ENCODE results near the gene EEPD1. TPM values are rescaled to one million over a fixed set of nuclear protein-coding genes. Genes with fewer than 3 reads are reported as not detected.

The EEPD1 gene
- total and polyA plus RNA-seq, 4 donors: 2.3 to 12.3 (median 7.1) TPM

- H3K27me3 ChIP-seq (ENCODE audit: control insufficient read depth in 4 of 4, insufficient read depth in 4 of 4, low read length in 3 of 4): no peaks in the 10 kb centered on the region
- H3K36me3 ChIP-seq (ENCODE audit: control insufficient read depth in 4 of 4, insufficient read depth in 3 of 4, low read depth in 1 of 4, low read length in 3 of 4): no peaks in the 10 kb centered on the region
- peaks cover 3 to 18% (median 13%) of the 10 kb centered on the region in 4 donors for H3K4me1 ChIP-seq (ENCODE audit: control insufficient read depth in 4 of 4, insufficient read depth in 4 of 4, low read length in 3 of 4)
- H3K27ac ChIP-seq (ENCODE audit: low read depth in 1 of 2, low read length in 2 of 2): no peak overlapping the region
- WGBS: 97% methylated on average over 8 of the region's 8 CpGs
- H3K4me3 ChIP-seq (ENCODE audit: low read depth in 1 of 3, low read length in 3 of 3): no peak overlapping the region
- H3K9ac ChIP-seq (ENCODE audit: low read depth in 1 of 2, low read length in 2 of 2): no peak overlapping the region
- DNase-seq (ENCODE audit: low spot score): no peak
- H3K9me3 ChIP-seq (ENCODE audit: control insufficient read depth in 4 of 4, low read length in 3 of 4): no peaks in the 10 kb centered on the region
- TF ChIP-seq FOXA1 (IDR thresholded peaks at IDR 0.05) (no peak), HNF4G (IDR thresholded peaks at IDR 0.05) (no peak), RAD21 (IDR thresholded peaks at IDR 0.05) (peak; percentile 24 to 43)
- TF ChIP-seq, protein P1, sequence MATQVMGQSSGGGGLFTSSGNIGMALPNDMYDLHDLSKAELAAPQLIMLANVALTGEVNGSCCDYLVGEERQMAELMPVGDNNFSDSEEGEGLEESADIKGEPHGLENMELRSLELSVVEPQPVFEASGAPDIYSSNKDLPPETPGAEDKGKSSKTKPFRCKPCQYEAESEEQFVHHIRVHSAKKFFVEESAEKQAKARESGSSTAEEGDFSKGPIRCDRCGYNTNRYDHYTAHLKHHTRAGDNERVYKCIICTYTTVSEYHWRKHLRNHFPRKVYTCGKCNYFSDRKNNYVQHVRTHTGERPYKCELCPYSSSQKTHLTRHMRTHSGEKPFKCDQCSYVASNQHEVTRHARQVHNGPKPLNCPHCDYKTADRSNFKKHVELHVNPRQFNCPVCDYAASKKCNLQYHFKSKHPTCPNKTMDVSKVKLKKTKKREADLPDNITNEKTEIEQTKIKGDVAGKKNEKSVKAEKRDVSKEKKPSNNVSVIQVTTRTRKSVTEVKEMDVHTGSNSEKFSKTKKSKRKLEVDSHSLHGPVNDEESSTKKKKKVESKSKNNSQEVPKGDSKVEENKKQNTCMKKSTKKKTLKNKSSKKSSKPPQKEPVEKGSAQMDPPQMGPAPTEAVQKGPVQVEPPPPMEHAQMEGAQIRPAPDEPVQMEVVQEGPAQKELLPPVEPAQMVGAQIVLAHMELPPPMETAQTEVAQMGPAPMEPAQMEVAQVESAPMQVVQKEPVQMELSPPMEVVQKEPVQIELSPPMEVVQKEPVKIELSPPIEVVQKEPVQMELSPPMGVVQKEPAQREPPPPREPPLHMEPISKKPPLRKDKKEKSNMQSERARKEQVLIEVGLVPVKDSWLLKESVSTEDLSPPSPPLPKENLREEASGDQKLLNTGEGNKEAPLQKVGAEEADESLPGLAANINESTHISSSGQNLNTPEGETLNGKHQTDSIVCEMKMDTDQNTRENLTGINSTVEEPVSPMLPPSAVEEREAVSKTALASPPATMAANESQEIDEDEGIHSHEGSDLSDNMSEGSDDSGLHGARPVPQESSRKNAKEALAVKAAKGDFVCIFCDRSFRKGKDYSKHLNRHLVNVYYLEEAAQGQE (IDR thresholded peaks at IDR 0.05): no peak
Measured at GRCh38 chr7:36132012-36132411, 21.0 kb upstream of the EEPD1 start.

- Histone ChIP-seq H3K36me3 (ENCODE audit: control insufficient read depth in 4 of 4, insufficient read depth in 3 of 4, low read depth in 1 of 4, low read length in 3 of 4) (no peaks in the 10 kb centered on the region), H3K4me3 (ENCODE audit: low read depth in 1 of 3, low read length in 3 of 3) (no peak overlapping the region), H3K4me1 (ENCODE audit: control insufficient read depth in 4 of 4, insufficient read depth in 4 of 4, low read length in 3 of 4) (peaks cover 0 to 7% (median 0%) of the 10 kb centered on the region in 4 donors), H3K9me3 (ENCODE audit: control insufficient read depth in 4 of 4, low read length in 3 of 4) (no peaks in the 10 kb centered on the region), H3K9ac (ENCODE audit: low read depth in 1 of 2, low read length in 2 of 2) (no peak overlapping the region), H3K27me3 (ENCODE audit: control insufficient read depth in 4 of 4, insufficient read depth in 4 of 4, low read length in 3 of 4) (no peaks in the 10 kb centered on the region), H3K27ac (ENCODE audit: low read depth in 1 of 2, low read length in 2 of 2) (no peak overlapping the region)
- WGBS: 98% methylated on average over 4 of the region's 4 CpGs
- TF ChIP-seq YY1 (IDR thresholded peaks at IDR 0.05) (no peak), HNF4G (IDR thresholded peaks at IDR 0.05) (no peak), ZBTB33 (IDR thresholded peaks at IDR 0.05) (no peak), EGR1 (IDR thresholded peaks at IDR 0.05; ENCODE audit: low read depth in 2 of 2) (no peak), NR2F2 (IDR thresholded peaks at IDR 0.05) (no peak), RXRA (IDR thresholded peaks at IDR 0.05) (no peak), CTCF (IDR thresholded peaks at IDR 0.05; ENCODE audit: low read depth, low read length, missing input control) (no peak), GABPA (IDR thresholded peaks at IDR 0.05 in 1 of 2, conservative IDR thresholded peaks at IDR 0.05 in 1 of 2) (no peak), JUND (IDR thresholded peaks at IDR 0.05) (no peak), FOXA2 (IDR thresholded peaks at IDR 0.05) (no peak), FOXA1 (IDR thresholded peaks at IDR 0.05) (no peak), SP1 (IDR thresholded peaks at IDR 0.05) (no peak), TAF1 (conservative IDR thresholded peaks at IDR 0.05) (no peak), RAD21 (IDR thresholded peaks at IDR 0.05) (no peak), HNF4A (conservative IDR thresholded peaks at IDR 0.05) (no peak)
- TF ChIP-seq, protein P2, sequence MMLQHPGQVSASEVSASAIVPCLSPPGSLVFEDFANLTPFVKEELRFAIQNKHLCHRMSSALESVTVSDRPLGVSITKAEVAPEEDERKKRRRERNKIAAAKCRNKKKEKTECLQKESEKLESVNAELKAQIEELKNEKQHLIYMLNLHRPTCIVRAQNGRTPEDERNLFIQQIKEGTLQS (IDR thresholded peaks at IDR 0.05): no peak
- TF ChIP-seq, protein P1 (IDR thresholded peaks at IDR 0.05): no peak
- TF ChIP-seq, protein P3, sequence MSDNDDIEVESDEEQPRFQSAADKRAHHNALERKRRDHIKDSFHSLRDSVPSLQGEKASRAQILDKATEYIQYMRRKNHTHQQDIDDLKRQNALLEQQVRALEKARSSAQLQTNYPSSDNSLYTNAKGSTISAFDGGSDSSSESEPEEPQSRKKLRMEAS (IDR thresholded peaks at IDR 0.05): no peak
- no peak for DNase-seq (ENCODE audit: low spot score)
Measured at GRCh38 chr7:36135700-36136099, 17.4 kb upstream of the EEPD1 start.

All from liver (tissue), 9 donors.